ENCODE data around the gene LAPTM4A.

- TF ChIP-seq CTCF (conservative IDR thresholded peaks at IDR 0.05; ENCODE audit: low read length) (no peak), EZH2phosphoT487 (IDR thresholded peaks at IDR 0.05; ENCODE audit: borderline replicate concordance, low read depth, low read length) (no peak)
Measured at GRCh38 chr2:20035955-20036666, 15.3 kb downstream of the LAPTM4A start.

Data from OCI-LY7 (cell line).